H9 (cell line): ENCODE results near the gene NCF1. TPM values are rescaled to one million over a fixed set of nuclear protein-coding genes. Genes with fewer than 3 reads are reported as not detected.
"Not testable (repeated sequence)": the region's sequence is repeated elsewhere in the genome, so short reads cannot be mapped to it uniquely, and the experiment has no call there.

Experiments used
- DNase-seq: peaks from one replicate; pipeline ENCODE4 v3.0.0-alpha.2; 2017
- H2AFZ ChIP-seq: one replicate; pipeline ENCODE4 v1.6.1; 2013; ENCODE audit warnings: mild to moderate bottlenecking, low read length, control low read depth, moderate library complexity
- H2AK5ac ChIP-seq: 2 replicates; pipeline ENCODE4 v1.6.1; 2013; ENCODE audit warnings: low read length, control low read depth, mixed read lengths; ENCODE audit not compliant: insufficient read length
- H2BK120ac ChIP-seq: one replicate; pipeline ENCODE4 v1.6.1; 2013; ENCODE audit warnings: low read depth, mild to moderate bottlenecking, low read length, control low read depth, inconsistent platforms; ENCODE audit not compliant: poor library complexity, severe bottlenecking
- H2BK12ac ChIP-seq: 2 replicates; pipeline ENCODE4 v1.6.1; 2013; ENCODE audit warnings: low read length, control low read depth, mixed read lengths, low read depth; ENCODE audit not compliant: insufficient read length
- H2BK15ac ChIP-seq: 2 replicates; pipeline ENCODE4 v1.6.1; 2013; ENCODE audit warnings: low read depth, low read length, control low read depth
- H2BK20ac ChIP-seq: one replicate; pipeline ENCODE4 v1.6.1; 2013; ENCODE audit warnings: low read depth, mild to moderate bottlenecking, low read length, control low read depth, inconsistent platforms; ENCODE audit not compliant: poor library complexity, severe bottlenecking
- H2BK5ac ChIP-seq: 2 replicates; pipeline ENCODE4 v1.6.1; 2013; ENCODE audit warnings: low read length, control low read depth, mixed read lengths; ENCODE audit not compliant: insufficient read length
- H3K14ac ChIP-seq: 2 replicates; pipeline ENCODE4 v1.6.1; 2013; ENCODE audit warnings: low read length, control low read depth; ENCODE audit not compliant: insufficient read depth
- H3K18ac ChIP-seq: 2 replicates; pipeline ENCODE4 v1.6.1; 2013; ENCODE audit warnings: low read depth, mild to moderate bottlenecking, mixed read lengths, low read length, control low read depth; ENCODE audit not compliant: insufficient read length
- H3K23ac ChIP-seq: 2 replicates; pipeline ENCODE4 v1.6.1; 2013; ENCODE audit warnings: low read length, control low read depth, mixed read lengths, low read depth; ENCODE audit not compliant: insufficient read length
- H3K23me2 ChIP-seq: 2 replicates; pipeline ENCODE4 v1.6.1; 2013; ENCODE audit warnings: low read depth, mild to moderate bottlenecking, mixed read lengths, low read length, control low read depth; ENCODE audit not compliant: insufficient read length, poor library complexity, severe bottlenecking
- H3K27ac ChIP-seq: 2 replicates; pipeline ENCODE4 v1.5.1; 2013; ENCODE audit warnings: low read length, control low read depth, mixed read lengths, low read depth; ENCODE audit not compliant: insufficient read length
- H3K27me3 ChIP-seq: 2 replicates; pipeline ENCODE4 v1.6.1; 2013; ENCODE audit warnings: low read length, control low read depth, inconsistent platforms; ENCODE audit not compliant: insufficient read depth
- H3K4ac ChIP-seq: 2 replicates; pipeline ENCODE4 v1.6.1; 2013; ENCODE audit warnings: low read depth, mild to moderate bottlenecking, control low read depth, inconsistent platforms, low read length, moderate library complexity
- H3K4me1 ChIP-seq: 2 replicates; pipeline ENCODE4 v1.6.1; 2013; ENCODE audit warnings: low read length, control low read depth, inconsistent platforms; ENCODE audit not compliant: insufficient read depth
- H3K4me2 ChIP-seq: 2 replicates; pipeline ENCODE4 v1.6.1; 2013; ENCODE audit warnings: low read length, control low read depth, mixed read lengths; ENCODE audit not compliant: insufficient read length, insufficient read depth
- H3K56ac ChIP-seq: 2 replicates; pipeline ENCODE4 v1.6.1; 2013; ENCODE audit warnings: low read depth, mild to moderate bottlenecking, mixed read lengths, low read length, control low read depth; ENCODE audit not compliant: insufficient read length
- H3K79me1 ChIP-seq: 2 replicates; pipeline ENCODE4 v1.6.1; 2013; ENCODE audit warnings: low read depth, mild to moderate bottlenecking, moderate library complexity, low read length, control low read depth, inconsistent platforms; ENCODE audit not compliant: insufficient read depth, poor library complexity, severe bottlenecking
- H3K79me2 ChIP-seq: 2 replicates; pipeline ENCODE4 v1.6.1; 2013; ENCODE audit warnings: low read length, control low read depth, inconsistent platforms; ENCODE audit not compliant: insufficient read depth
- H3K9ac ChIP-seq: 2 replicates; pipeline ENCODE4 v1.6.1; 2013; ENCODE audit warnings: low read length, control low read depth, mixed read lengths; ENCODE audit not compliant: insufficient read length; ENCODE audit errors: extremely low read depth
- H3K9me3 ChIP-seq: one replicate; pipeline ENCODE4 v1.6.1; 2013; ENCODE audit warnings: low read depth, low read length, inconsistent platforms; ENCODE audit not compliant: control insufficient read depth
- H3T11ph ChIP-seq: one replicate; pipeline ENCODE4 v1.6.1; 2013; ENCODE audit warnings: mild to moderate bottlenecking, low read length, control low read depth, inconsistent platforms
- H4K20me1 ChIP-seq: one replicate; pipeline ENCODE4 v1.6.1; 2013; ENCODE audit not compliant: control insufficient read depth, insufficient read length, insufficient read depth
- H4K5ac ChIP-seq: 2 replicates; pipeline ENCODE4 v1.6.1; 2013; ENCODE audit warnings: low read depth, mild to moderate bottlenecking, mixed read lengths, low read length, control low read depth; ENCODE audit not compliant: insufficient read length
- H4K8ac ChIP-seq: replicated peaks from 2 replicates; pipeline ENCODE4 v1.6.1; 2013; ENCODE audit warnings: low read length, control low read depth, mixed read lengths, low read depth; ENCODE audit not compliant: insufficient read length
- H4K91ac ChIP-seq: 2 replicates; pipeline ENCODE4 v1.6.1; 2013; ENCODE audit warnings: low read depth, mild to moderate bottlenecking, moderate library complexity, mixed read lengths, low read length, control low read depth; ENCODE audit not compliant: insufficient read length
- H3K27ac Mint-ChIP-seq, 3 experiments: 2 replicates in 2 of 3; 3 replicates in 1 of 3; pipeline ENCODE4 v1.8.0; 2020 to 2021; ENCODE audit warnings: mixed read lengths in 3 of 3, mild to moderate bottlenecking in 1 of 3, moderate library complexity in 1 of 3
- H3K27me3 Mint-ChIP-seq: 2 replicates; pipeline ENCODE4 v1.8.0; 2021; ENCODE audit warnings: low read depth, mild to moderate bottlenecking, moderate library complexity, mixed read lengths
- H3K36me3 Mint-ChIP-seq, 3 experiments: 2 replicates in 2 of 3; 3 replicates in 1 of 3; pipeline ENCODE4 v1.8.0; 2020 to 2021; ENCODE audit warnings: low read depth in 3 of 3, mixed read lengths in 3 of 3; ENCODE audit not compliant: insufficient read depth in 1 of 3
- H3K4me1 Mint-ChIP-seq, 2 experiments: 2 replicates each; pipeline ENCODE4 v1.8.0; 2020; ENCODE audit warnings: mixed read lengths in 2 of 2
- H3K4me3 Mint-ChIP-seq, 2 experiments: 2 replicates in 1 of 2; 3 replicates in 1 of 2; pipeline ENCODE4 v1.8.0; 2020 to 2021; ENCODE audit warnings: mild to moderate bottlenecking in 2 of 2, mixed read lengths in 2 of 2, moderate library complexity in 1 of 2
- H3K9me3 Mint-ChIP-seq, 2 experiments: 2 replicates in 1 of 2; 3 replicates in 1 of 2; pipeline ENCODE4 v1.8.0; 2020; ENCODE audit warnings: mild to moderate bottlenecking in 2 of 2, mixed read lengths in 2 of 2, moderate library complexity in 1 of 2
- WGBS: extraction: QIAGEN DNeasy Blood & Tissue Kit; methylation state at CpG from one replicate; pipeline ENCODE4 v1.1.7; 2013; ENCODE audit warnings: missing lambda C conversion rate, low lambda C conversion rate, mixed read lengths; ENCODE audit not compliant: insufficient read length; ENCODE audit errors: extremely low coverage; 5-methylcytosine and 5-hydroxymethylcytosine counted together
- total RNA-seq: library from RNA; stranded (reverse); gene quantifications from 2 replicates; pipeline ENCODE4 v1.2.1, GENCODE V29; 2021

Gene NCF1
- total RNA-seq, 1 experiment from 2014 or later, result 0.63 TPM

DNA sequence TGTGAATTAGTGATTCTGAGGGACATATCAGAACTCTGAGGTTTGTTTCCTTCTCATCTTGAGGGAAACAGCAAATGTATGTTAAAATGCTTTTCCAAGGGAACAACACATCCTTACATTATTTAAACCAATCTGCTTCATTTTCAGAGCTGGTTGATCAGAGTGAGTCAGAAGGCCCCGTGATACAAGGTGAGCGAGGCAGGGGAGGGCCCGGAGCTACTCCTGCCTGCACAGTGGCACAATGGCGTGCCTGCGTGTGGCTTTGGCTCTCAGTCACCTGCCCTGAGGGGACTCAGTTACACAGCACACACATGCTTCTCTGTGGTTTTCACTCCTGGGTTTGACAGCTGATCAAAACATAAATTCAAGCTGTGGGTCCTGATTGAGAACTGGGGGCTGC lies 17.1 kb upstream of the NCF1 start:
- not testable (repeated sequence) for H3K9me3 Mint-ChIP-seq, H4K5ac ChIP-seq, H3T11ph ChIP-seq, H3K27ac Mint-ChIP-seq, H3K27me3 Mint-ChIP-seq, H2AFZ ChIP-seq, H3K18ac ChIP-seq, DNase-seq, H2AK5ac ChIP-seq, H3K23me2 ChIP-seq, H3K36me3 Mint-ChIP-seq, H2BK15ac ChIP-seq, H4K8ac ChIP-seq, H3K23ac ChIP-seq, H3K56ac ChIP-seq, H3K14ac ChIP-seq, H3K4me2 ChIP-seq, H3K4me1 ChIP-seq, H2BK20ac ChIP-seq, H3K27ac ChIP-seq, H3K4me3 Mint-ChIP-seq, H3K27me3 ChIP-seq, H4K91ac ChIP-seq, H3K4me1 Mint-ChIP-seq, H3K9ac ChIP-seq, H4K20me1 ChIP-seq, H2BK5ac ChIP-seq, H3K79me1 ChIP-seq, H3K4ac ChIP-seq, H3K79me2 ChIP-seq, H3K9me3 ChIP-seq, H2BK12ac ChIP-seq, H2BK120ac ChIP-seq
- no CpG with 5 or more reads among the region's 5 CpGs for WGBS

DNA sequence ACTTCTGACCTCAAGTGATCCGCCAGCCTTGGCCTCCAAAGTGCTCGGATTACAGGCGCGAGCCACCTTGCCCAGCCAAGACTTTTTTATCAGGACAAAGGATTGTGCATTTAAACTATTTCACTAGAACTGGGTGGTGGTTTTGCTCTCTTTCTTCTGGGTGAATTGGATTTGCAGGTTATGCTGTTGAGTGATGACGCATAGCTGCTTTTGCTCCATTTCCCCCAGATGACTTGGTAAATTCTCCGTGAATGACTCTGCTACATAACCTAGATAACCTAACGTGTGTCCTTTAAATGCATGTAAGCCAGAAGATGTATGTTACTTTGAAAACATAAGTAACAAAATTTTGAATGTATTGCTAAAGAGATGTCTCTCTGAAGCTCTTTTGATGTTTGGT lies 15.5 kb upstream of the NCF1 start:
- not testable (repeated sequence) for DNase-seq, H4K20me1 ChIP-seq, H3K36me3 Mint-ChIP-seq, H2BK5ac ChIP-seq, H3T11ph ChIP-seq, H4K5ac ChIP-seq, H3K4me3 Mint-ChIP-seq, H3K4ac ChIP-seq, H3K79me2 ChIP-seq, H2AK5ac ChIP-seq, H3K27ac Mint-ChIP-seq, H4K91ac ChIP-seq, H3K9ac ChIP-seq, H2BK12ac ChIP-seq, H4K8ac ChIP-seq, H3K4me1 Mint-ChIP-seq, H3K27me3 ChIP-seq, H3K9me3 Mint-ChIP-seq, H3K14ac ChIP-seq, H2BK120ac ChIP-seq, H2BK15ac ChIP-seq, H3K4me1 ChIP-seq, H3K23ac ChIP-seq, H3K27ac ChIP-seq, H3K56ac ChIP-seq, H2BK20ac ChIP-seq, H3K23me2 ChIP-seq, H3K18ac ChIP-seq, H3K27me3 Mint-ChIP-seq, H3K4me2 ChIP-seq, H2AFZ ChIP-seq, H3K79me1 ChIP-seq, H3K9me3 ChIP-seq
- no CpG with 5 or more reads among the region's 7 CpGs for WGBS
